ENCODE data around the gene PTDSS2.

DNA sequence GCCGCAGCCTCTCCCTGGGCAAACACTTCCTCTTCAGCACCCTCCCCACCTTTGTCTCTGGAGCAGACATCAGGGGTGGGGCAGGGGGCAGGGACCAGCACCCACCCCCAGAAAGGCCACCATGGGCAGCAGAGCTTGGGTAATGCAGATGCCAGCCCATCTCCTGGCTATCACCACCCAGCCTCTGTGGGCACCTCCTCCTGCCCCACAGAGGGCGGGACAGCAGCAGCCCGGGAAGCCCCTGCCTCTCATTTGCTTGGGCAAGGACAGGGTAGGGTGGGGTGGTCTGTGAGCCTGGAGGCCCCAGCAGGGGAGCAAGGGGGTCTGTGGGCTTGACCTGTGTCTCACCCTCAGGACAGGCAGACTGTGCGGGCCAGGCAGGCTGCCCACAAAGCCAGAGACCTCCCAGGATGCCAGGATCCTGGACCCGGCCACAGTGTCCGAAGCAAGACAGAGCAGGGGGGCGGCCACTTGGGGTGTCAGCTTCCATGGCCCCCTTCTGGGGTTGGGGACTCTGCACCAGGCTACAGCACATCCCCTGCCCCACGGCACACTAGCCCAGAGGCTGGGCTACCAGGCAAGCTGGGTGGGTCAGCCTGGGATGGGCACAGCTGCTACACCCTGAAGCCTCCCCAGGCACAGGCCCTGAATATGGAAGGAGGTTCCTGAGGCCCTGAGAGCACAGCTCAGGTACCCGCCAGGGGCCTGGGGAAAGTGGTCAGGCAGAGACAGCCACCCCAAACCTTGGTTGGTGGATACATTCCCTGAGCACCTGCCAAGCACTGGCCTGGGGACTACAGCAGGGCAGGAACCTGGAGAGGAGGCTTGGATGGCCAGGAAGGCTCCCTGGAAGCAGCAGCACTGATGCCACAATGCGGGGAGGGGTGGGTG is 52.5 kb downstream of the PTDSS2 start:
- no peak for TF ChIP-seq POLR2A (IDR thresholded peaks at IDR 0.05; ENCODE audit: low read depth, low read length)
- no peak for TF ChIP-seq POLR2AphosphoS5 (IDR thresholded peaks at IDR 0.05; ENCODE audit: low read depth, low read length)
- TF ChIP-seq TAF1 (IDR thresholded peaks at IDR 0.05; ENCODE audit: borderline replicate concordance, low read depth, low read length) = no peak

Measured in GM12892 (cell line).